Vagina (tissue), 2 donors: Measurements from ENCODE around the gene XPNPEP1.

ENCODE experiments used
- CTCF ChIP-seq, 3 experiments: fragments of 450-650 bp in 2 of 3; fragments of 200-600 bp in 1 of 3; sonication (generic) in 1 of 3; IDR thresholded peaks; one replicate each; pipeline ENCODE4 v1.5.1; 2017 to 2019; ENCODE audit warnings: antibody characterized with exemption in 3 of 3, mild to moderate bottlenecking in 2 of 3, moderate library complexity in 2 of 3
- POLR2A ChIP-seq, 2 donors: fragments of 450-650 bp; IDR thresholded peaks; one replicate each; pipeline ENCODE4 v1.6.1; 2017; ENCODE audit warnings: antibody characterized with exemption in 2 of 2, mild to moderate bottlenecking in 2 of 2, moderate library complexity in 2 of 2
- POLR2AphosphoS5 ChIP-seq, 2 donors: sonication (generic); formaldehyde crosslinking; IDR thresholded peaks; one replicate each; pipeline ENCODE4 v1.9.0; 2017; ENCODE audit warnings: antibody characterized with exemption in 2 of 2, mild to moderate bottlenecking in 2 of 2, low read depth in 1 of 2; ENCODE audit not compliant: insufficient read depth in 1 of 2

GRCh38 chr10:109895095-109895818 lies 28.1 kb downstream of the XPNPEP1 start:
- TF ChIP-seq CTCF (IDR thresholded peaks at IDR 0.05) (no peak), POLR2AphosphoS5 (IDR thresholded peaks at IDR 0.05; ENCODE audit: insufficient read depth in 1 of 2, low read depth in 1 of 2) (no peak), POLR2A (IDR thresholded peaks at IDR 0.05) (no peak)
